Stimulated activated naive B cell treated with anti-CD40 and anti-IgM and Interleukin-4, amounts not matched to agents 10 μg/mL and 1 μg/mL and 100 μg/mL, for 72 hours (primary cell): Measurements from ENCODE around the gene TAAR2.
"Not testable (repeated sequence)": the region's sequence is repeated elsewhere in the genome, so short reads cannot be mapped to it uniquely, and the experiment has no call there.

Experiments
- ATAC-seq, 2 donors: fragments of 150-1000 bp; cut with Tn5 transposase; replicated peaks; 2 replicates each; pipeline ENCODE4 v1.10.0; 2021; ENCODE audit warnings: moderate library complexity in 1 of 2
- DNase-seq: peaks from one replicate; pipeline ENCODE4 v3.0.0; 2021
- H3K27ac Mint-ChIP-seq: one replicate; pipeline ENCODE4 v1.8.0; 2022; ENCODE audit warnings: mild to moderate bottlenecking, mixed read lengths
- H3K27me3 Mint-ChIP-seq, 2 donors: one replicate each; pipeline ENCODE4 v1.8.0; 2022; ENCODE audit warnings: mixed read lengths in 2 of 2
- H3K36me3 Mint-ChIP-seq, 2 donors: one replicate each; pipeline ENCODE4 v1.8.0; 2022; ENCODE audit warnings: mixed read lengths in 2 of 2, mild to moderate bottlenecking in 1 of 2
- H3K4me1 Mint-ChIP-seq, 2 donors: one replicate each; pipeline ENCODE4 v1.8.0; 2022; ENCODE audit warnings: mixed read lengths in 2 of 2, mild to moderate bottlenecking in 1 of 2
- H3K4me3 Mint-ChIP-seq, 2 donors: one replicate each; pipeline ENCODE4 v1.8.0; 2022; ENCODE audit warnings: mild to moderate bottlenecking in 2 of 2, mixed read lengths in 2 of 2, moderate library complexity in 1 of 2
- H3K9me3 Mint-ChIP-seq, 2 donors: one replicate each; pipeline ENCODE4 v1.8.0; 2022; ENCODE audit warnings: mixed read lengths in 2 of 2, mild to moderate bottlenecking in 1 of 2

TAAR2 gene

DNA sequence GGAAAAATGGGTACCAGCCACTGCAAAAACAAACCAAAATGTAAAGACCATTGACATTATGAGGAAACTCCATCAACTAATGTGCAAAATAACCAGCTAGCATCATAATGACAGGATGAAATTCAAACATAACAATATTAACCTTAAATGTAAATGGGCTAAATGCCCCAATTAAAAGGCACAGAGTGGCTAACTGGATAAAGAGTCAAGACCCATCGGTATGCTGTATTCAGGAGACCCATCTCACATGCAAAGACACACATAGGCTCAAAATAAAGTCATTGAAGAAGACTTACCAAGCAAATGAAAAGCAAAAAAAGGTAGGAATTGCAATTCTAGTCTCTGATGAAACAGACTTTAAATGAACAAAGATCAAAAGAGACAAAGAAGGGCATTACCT is 13.1 kb upstream of the TAAR2 start:
- not testable (repeated sequence) for H3K27ac Mint-ChIP-seq, ATAC-seq, H3K36me3 Mint-ChIP-seq, DNase-seq, H3K4me1 Mint-ChIP-seq, H3K9me3 Mint-ChIP-seq, H3K4me3 Mint-ChIP-seq
- H3K27me3 Mint-ChIP-seq = peaks cover 37 to 50% of the 10 kb centered on the region in 2 donors

DNA sequence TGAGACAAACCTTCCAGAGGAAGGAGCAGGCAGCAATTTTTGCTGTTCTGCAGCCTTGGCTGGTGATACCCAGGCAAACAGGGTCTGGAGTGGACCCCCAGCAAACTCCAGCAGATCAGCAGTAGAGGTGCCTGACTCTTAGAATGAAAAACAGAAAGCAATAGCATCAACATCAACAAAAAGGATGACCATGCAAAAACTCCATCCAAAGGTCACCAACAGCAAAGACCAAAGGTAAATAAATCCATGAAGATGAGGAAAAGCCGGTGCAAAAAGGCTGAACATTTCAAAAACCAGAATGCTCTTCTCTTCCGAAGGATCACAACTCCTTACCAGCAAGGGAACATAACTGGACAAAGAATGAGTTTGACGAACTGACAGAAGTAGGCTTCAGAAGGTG is 11.8 kb upstream of the TAAR2 start:
- H3K27ac Mint-ChIP-seq, DNase-seq, ATAC-seq, H3K4me1 Mint-ChIP-seq, H3K4me3 Mint-ChIP-seq, H3K9me3 Mint-ChIP-seq, H3K36me3 Mint-ChIP-seq: not testable (repeated sequence)
- peaks cover 41 to 50% of the 10 kb centered on the region in 2 donors for H3K27me3 Mint-ChIP-seq

DNA sequence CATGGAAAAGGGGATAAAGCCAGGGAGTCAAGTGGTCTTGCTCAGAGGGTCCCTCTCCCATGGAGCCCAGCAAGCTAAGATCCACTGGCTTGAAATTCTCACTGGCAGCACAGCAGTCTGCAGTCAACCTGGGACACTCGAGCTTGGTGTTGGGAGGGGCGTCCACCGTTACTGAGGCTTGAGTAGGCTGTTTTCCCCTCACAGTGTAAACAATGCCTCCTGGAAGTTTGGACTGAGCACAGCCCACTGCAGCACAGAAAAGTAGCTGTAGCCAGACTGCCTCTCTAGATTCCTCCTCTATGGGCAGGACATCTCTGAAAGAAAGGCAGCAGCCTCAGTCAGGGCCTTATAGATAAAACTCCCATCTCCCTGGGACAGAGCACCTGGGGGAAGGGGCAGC is 11.2 kb upstream of the TAAR2 start:
- not testable (repeated sequence) for H3K4me1 Mint-ChIP-seq, H3K27ac Mint-ChIP-seq, ATAC-seq, H3K4me3 Mint-ChIP-seq, DNase-seq, H3K36me3 Mint-ChIP-seq, H3K9me3 Mint-ChIP-seq
- H3K27me3 Mint-ChIP-seq = peaks cover 44 to 50% of the 10 kb centered on the region in 2 donors

DNA sequence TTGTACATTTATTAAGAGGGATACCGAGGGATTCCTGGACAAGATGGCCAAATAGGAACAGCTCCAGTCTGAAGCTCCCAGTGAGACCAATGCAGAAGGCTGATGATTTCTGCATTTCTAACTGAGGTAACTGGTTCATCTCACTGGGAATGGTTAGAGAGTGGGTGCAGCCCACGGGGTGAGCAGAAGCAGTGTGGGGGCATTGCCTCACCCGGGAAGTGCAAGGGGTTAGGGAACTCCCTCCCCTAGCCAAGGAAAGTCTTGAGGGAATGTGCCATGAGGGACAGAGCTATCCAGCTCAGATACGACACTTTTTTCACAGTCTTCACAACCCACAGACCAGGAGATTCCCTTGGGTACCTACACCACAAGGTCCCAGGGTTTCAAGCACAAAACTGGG is 10.7 kb upstream of the TAAR2 start:
- H3K9me3 Mint-ChIP-seq = peaks cover 2 to 10% of the 10 kb centered on the region in 2 donors
- H3K27ac Mint-ChIP-seq = no peak overlapping the region
- peaks cover 44 to 50% of the 10 kb centered on the region in 2 donors for H3K27me3 Mint-ChIP-seq
- ATAC-seq (no peak), DNase-seq (no peak)
- no peaks in the 10 kb centered on the region for H3K36me3 Mint-ChIP-seq
- H3K4me1 Mint-ChIP-seq = no peaks in the 10 kb centered on the region
- no peak overlapping the region for H3K4me3 Mint-ChIP-seq

DNA sequence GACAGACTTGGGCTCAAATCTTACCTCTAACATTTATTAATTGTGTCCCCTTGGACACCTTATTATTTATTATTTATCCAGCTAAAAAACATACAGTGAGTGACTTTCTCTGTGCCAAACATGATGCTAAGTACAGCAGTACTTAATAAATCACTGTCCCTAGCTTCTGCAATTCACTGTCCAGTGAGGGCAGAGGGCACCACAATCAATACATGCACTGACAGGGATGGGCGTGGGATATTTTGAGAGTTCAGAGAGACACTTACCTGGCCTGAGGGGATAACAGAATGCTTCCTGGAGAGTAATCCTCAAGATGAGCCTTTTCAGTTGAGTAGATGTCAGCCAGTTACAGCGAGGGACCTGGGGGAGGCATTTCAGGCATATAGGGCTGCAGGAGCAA is 9.3 kb upstream of the TAAR2 start:
- Mint-ChIP-seq H3K4me1 (no peaks in the 10 kb centered on the region), H3K27me3 (peaks cover 48 to 53% of the 10 kb centered on the region in 2 donors), H3K27ac (no peak overlapping the region), H3K9me3 (peaks cover 2 to 10% of the 10 kb centered on the region in 2 donors), H3K36me3 (no peaks in the 10 kb centered on the region), H3K4me3 (no peak overlapping the region)
- DNase-seq (no peak), ATAC-seq (no peak)

DNA sequence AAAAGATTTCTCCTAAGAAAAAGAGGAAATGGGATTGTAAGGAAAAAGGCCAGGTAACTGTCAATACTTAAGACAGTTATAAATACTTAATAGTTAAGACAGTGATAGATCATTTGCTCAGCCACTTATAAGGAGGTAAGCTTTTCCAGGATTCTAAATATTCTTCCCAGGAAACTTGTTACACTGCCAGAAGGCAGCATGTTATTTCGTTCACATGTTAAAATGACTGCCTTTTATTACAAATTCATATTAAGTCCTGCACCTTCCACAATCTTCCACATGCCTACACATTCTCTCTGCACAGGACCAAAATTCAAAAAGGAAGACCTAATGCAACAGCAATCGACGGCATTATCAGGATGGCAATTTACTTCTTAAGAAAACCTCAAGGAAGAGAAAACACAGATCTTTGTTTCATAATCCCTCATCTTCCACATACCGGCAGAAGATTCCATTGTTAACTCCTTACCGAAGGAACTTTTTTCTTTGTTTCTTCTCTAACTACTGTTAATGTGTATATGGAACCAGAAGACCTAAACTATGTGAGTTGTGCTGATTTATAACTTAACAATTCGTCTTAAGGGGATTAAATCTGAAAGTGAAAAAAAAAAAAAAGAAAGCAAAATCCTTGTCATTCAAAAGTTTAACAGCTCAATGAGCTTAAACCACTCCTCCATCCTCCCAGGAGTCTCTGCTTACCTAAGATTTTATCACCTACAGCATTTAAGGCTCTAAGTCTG is 799 bp downstream of the TAAR2 start:
- ATAC-seq (no peak), DNase-seq (no peak)
- Mint-ChIP-seq H3K36me3 (no peaks in the 10 kb centered on the region), H3K9me3 (peaks cover 0 to 6% of the 10 kb centered on the region in 2 donors), H3K4me3 (no peak overlapping the region), H3K27ac (no peak overlapping the region), H3K4me1 (no peaks in the 10 kb centered on the region), H3K27me3 (peaks cover 17 to 27% of the 10 kb centered on the region in 2 donors)

DNA sequence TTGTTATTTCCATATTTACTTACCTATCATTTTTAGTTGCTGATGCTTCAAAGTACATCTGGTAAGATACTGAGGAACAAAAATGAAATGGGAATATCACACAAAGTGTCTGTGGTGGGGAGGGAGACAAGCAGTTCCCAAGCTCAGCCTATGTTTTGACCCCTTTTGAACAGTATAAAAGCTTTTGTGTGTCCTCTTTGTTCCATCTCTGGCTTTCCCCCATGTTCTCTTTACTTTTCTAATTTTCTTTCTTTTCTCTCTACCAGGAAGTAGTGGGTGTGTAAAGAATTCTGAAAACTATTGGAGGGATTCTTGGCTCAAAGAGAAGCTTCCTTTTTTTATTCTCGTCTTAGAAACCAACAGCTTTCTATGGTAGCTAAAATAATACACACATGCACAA is 7.4 kb downstream of the TAAR2 start:
- H3K27ac Mint-ChIP-seq = no peak overlapping the region
- H3K27me3 Mint-ChIP-seq = peaks cover 0 to 5% of the 10 kb centered on the region in 2 donors
- H3K4me1 Mint-ChIP-seq = peaks cover 4 to 20% of the 10 kb centered on the region in 2 donors
- no peak overlapping the region for H3K4me3 Mint-ChIP-seq
- H3K36me3 Mint-ChIP-seq = no peaks in the 10 kb centered on the region
- H3K9me3 Mint-ChIP-seq = no peaks in the 10 kb centered on the region
- no peak for ATAC-seq
- DNase-seq = no peak

DNA sequence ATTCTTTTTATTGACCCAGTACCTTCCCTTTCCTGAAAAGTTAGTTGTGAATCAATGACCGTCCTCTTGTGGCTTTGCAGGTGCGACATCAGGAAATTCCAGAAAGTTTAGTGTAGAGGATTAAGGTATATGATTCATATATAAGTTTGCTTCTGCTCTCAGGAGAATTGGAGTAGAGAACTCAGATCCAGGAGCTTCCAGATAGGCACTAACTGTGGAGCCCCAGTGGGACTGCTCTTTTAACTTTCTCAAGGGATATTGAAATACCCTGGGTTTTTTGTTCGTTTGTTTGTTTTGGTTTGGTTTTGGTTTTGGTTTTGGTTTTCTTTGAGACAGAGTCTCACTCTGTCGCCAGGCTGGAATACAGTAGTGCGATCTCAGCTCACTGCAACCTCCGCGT is 9.5 kb downstream of the TAAR2 start:
- DNase-seq (no peak), ATAC-seq (no peak)
- H3K27ac Mint-ChIP-seq = no peak overlapping the region
- peaks cover 4 to 20% of the 10 kb centered on the region in 2 donors for H3K4me1 Mint-ChIP-seq
- H3K27me3 Mint-ChIP-seq = no peaks in the 10 kb centered on the region
- H3K9me3 Mint-ChIP-seq = no peaks in the 10 kb centered on the region
- H3K4me3 Mint-ChIP-seq = peak overlapping the region; percentile 67
- H3K36me3 Mint-ChIP-seq = no peaks in the 10 kb centered on the region

DNA sequence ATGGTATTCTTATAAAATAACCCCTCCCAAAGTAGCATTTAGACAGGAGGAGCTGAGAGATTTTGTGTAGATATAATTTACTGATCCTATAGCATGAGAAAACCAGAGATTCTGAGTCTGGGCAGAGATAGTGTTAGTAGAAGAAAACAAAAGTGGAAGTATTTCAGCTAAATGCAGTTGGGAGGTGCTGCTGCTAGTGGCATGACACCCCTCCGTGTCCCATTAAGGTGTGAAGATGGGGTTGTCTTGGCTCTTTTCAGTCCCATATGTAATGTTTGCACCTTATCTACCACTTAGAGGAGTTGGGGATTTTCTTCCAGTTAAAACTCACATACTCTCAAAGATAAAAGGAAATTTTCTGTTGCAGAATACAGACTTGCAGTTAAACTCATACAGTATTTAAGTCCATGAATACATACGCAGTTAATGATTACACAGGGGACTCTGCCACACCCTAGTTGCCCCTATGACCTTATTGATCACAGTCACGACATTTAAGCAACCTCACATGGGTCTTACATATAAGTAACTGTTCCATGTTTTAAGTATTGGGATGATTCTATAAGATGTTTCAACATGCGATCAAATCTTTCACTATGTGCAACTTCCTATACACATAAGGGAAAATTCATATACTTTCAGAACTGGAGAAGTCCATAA is 11.5 kb downstream of the TAAR2 start:
- Mint-ChIP-seq H3K4me3 (no peak overlapping the region), H3K36me3 (no peaks in the 10 kb centered on the region), H3K9me3 (no peaks in the 10 kb centered on the region), H3K27ac (no peak overlapping the region), H3K27me3 (no peaks in the 10 kb centered on the region), H3K4me1 (peaks cover 4 to 20% of the 10 kb centered on the region in 2 donors)
- DNase-seq (no peak), ATAC-seq (no peak)

DNA sequence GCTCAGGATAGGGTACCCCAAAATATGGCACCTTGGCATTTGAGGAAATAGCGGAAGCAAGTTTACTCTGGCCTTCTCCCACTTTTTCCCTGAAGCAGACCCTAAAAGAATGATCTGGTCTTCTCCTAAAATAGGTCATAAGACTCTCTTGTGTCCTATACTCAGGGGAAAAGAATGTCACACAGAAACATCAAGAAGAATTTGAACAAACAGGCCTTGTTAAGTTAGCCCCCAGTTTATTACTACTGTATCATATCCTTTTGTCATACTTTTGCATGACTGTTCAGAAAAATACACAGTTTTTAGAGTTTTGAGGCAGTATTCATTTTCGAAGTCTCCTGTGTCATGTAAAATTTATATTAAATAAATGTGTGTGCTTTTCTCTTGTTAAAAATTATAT is 12.5 kb downstream of the TAAR2 start:
- no peak overlapping the region for H3K27ac Mint-ChIP-seq
- no peak overlapping the region for H3K4me3 Mint-ChIP-seq
- ATAC-seq (no peak), DNase-seq (no peak)
- peaks cover 3 to 13% of the 10 kb centered on the region in 2 donors for H3K4me1 Mint-ChIP-seq
- H3K9me3 Mint-ChIP-seq = no peaks in the 10 kb centered on the region
- H3K27me3 Mint-ChIP-seq = peaks cover 0 to 2% of the 10 kb centered on the region in 2 donors
- no peaks in the 10 kb centered on the region for H3K36me3 Mint-ChIP-seq

DNA sequence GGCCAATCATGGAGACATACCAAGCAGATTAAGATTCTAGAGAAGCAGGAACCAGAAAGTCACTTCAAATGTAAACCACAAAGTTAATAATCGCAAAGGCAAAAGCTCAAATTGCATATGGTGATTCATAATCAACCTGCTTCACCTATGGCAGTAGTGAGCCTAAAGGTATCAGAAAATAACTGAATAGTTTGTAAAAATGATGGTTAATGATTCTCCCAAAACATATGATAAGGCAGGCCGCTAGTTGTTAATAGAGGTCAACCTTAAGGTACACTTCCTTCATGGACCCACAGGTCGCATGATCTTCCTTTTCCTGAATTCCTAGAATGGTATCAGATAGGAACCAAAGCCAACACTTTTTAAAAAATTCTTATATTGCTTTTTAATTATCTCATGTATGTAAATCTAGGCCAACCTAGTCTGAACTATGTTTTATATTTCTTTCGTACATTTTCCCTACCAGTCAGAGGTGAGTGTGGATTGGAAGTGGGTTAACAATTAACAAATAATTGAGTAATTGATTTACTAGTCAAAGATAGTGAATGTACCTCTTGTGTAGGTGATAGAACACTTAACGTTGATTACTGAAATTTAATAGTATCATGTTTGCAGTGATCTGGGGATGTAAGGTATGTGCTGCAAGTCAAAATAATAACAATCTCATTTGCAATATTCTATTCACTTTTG is 16.4 kb downstream of the TAAR2 start:
- Mint-ChIP-seq H3K4me1 (peaks cover 0 to 4% of the 10 kb centered on the region in 2 donors), H3K36me3 (no peaks in the 10 kb centered on the region), H3K27ac (no peak overlapping the region), H3K4me3 (no peak overlapping the region), H3K27me3 (peaks cover 0 to 16% of the 10 kb centered on the region in 2 donors), H3K9me3 (no peaks in the 10 kb centered on the region)
- no peak for ATAC-seq
- no peak for DNase-seq

DNA sequence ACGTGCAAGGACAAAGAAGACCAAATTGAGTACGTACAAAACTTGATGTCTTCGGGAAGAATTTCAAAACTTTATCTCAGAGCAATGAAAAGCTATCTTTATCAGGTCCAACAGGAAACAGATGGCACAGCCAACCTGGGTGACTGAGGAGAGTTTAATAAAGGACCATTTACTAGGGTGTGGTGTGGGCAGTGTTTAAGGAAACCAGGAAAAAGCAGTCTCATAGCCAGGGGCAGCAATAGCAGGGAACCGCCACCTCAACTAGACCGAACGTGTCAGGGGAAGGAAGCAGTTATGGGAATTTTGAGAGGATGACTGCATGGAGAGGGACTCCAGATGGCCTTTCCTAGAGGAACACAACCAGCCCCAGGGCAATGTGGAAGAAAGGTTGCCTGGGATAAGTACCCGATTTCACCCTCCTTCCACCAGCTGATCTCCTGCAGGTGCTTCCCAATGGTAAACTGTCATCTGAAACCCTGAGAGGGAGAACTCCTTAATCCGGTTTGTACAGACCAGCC is 19.4 kb downstream of the TAAR2 start:
- H3K4me3 Mint-ChIP-seq = no peak overlapping the region
- no peaks in the 10 kb centered on the region for H3K9me3 Mint-ChIP-seq
- ATAC-seq (no peak), DNase-seq (no peak)
- no peaks in the 10 kb centered on the region for H3K4me1 Mint-ChIP-seq
- peaks cover 3 to 16% of the 10 kb centered on the region in 2 donors for H3K27me3 Mint-ChIP-seq
- H3K36me3 Mint-ChIP-seq = no peaks in the 10 kb centered on the region
- no peak overlapping the region for H3K27ac Mint-ChIP-seq

DNA sequence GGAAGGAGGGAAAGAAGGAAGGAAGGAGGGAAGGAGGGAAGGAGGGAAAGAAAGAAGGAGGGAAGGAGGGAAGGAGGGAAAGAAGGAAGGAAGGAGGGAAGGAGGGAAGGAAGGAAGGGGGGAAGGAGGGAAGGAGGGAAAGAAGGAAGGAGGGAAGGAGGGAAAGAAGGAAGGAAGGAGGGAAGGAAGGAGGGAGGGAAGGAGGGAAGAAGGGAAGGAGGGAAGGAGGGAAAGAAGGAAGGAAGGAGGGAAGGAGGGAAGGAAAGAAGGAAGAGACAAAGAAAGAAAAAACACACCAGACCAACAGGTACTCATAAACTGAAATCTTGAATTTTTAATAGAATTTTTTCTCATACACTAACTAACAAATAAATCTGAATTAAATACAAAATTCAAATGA is 23.2 kb downstream of the TAAR2 start:
- not testable (repeated sequence) for H3K36me3 Mint-ChIP-seq, H3K27ac Mint-ChIP-seq, H3K4me1 Mint-ChIP-seq, ATAC-seq, H3K9me3 Mint-ChIP-seq, DNase-seq, H3K4me3 Mint-ChIP-seq
- H3K27me3 Mint-ChIP-seq = peaks cover 15 to 18% of the 10 kb centered on the region in 2 donors

DNA sequence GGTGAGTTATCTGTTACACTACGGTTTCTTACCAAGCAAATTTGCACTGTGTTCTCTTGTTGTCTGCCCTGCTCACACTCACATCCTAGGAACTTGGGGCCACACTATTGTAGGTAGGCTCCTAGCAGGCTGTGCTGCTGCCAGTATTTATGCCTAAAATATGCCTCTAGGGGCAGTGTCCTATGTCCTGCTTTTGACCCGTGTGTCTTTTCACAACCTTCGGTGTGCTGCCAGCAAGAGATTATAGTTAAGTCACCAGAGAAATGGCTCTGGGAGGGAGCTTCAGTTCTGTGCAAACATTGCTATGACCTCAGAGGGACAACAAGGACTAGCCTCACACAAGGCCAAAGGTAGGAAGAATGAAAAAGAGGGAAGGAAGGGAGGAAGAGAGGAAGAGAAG is 25.6 kb downstream of the TAAR2 start:
- Mint-ChIP-seq H3K4me1 (no peaks in the 10 kb centered on the region), H3K9me3 (peaks cover 0 to 2% of the 10 kb centered on the region in 2 donors), H3K36me3 (no peaks in the 10 kb centered on the region), H3K4me3 (no peak overlapping the region), H3K27ac (no peak overlapping the region), H3K27me3 (peaks cover 8 to 18% of the 10 kb centered on the region in 2 donors)
- no peak for DNase-seq
- ATAC-seq = peak; percentile 60 to 61
